ENCODE results near the gene KIF26B.

Gene KIF26B

DNA sequence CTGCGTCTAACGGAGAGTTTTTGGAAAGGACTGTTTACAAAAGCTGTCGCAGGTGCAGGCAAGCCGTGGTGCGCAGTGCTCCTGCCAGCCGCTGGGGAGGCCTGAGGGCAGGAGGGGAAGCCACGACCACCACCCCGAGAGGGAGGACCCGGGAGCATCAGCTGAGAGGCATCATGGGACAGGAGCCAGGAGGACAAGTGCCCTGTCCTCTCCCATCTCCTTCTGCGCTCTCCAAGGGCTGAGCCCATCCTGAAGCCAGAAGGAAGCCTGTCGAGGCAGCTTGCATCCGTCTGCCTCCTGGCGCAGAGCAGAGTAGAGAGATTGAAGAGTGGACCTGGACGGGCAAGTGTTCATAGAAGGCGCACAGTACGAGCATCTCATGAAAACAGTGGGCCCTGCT is 310.9 kb downstream of the KIF26B start:
- no peak for DNase-seq (ENCODE audit: low read depth)

DNA sequence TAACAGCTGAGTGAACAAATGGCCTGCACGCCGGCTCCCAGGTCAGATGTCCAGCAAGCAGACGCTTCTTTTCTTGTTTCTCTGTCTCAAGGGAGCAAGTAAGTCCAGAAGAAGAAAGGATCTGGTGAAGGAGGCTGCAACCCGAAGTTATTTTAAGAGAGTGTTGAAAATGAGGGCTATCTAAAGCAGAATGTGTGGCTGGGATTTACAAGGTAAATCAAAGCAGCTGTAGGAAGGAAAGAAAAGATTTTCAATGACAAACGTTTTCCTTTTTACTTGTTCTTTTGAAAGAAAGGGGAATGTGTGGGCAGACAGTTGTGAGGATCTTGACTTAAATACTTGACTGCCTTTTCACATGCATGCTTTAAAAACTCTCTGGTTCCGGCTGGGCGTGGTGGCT is 311.5 kb downstream of the KIF26B start:
- DNase-seq (ENCODE audit: low read depth), result no peak

DNA sequence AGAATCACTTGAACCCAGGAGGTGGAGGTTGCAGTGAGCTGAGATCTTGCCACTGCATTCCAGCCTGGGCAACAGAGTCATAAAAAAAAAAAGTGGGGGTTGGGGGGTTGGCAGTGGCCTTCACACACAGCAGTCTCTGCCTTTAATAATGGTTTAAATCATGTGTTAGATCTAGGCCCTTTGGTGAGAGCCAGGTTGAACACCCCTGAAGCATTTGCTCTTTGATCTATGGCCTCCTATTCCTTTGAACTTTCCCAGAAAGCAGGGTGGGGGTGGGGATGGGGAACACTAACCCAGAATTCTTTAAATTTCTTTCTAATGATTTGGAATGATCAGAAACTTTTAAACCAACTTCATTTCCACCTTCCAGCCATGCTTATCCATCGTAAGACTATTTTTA is 313.0 kb downstream of the KIF26B start:
- no peak for DNase-seq (ENCODE audit: low read depth)

DNA sequence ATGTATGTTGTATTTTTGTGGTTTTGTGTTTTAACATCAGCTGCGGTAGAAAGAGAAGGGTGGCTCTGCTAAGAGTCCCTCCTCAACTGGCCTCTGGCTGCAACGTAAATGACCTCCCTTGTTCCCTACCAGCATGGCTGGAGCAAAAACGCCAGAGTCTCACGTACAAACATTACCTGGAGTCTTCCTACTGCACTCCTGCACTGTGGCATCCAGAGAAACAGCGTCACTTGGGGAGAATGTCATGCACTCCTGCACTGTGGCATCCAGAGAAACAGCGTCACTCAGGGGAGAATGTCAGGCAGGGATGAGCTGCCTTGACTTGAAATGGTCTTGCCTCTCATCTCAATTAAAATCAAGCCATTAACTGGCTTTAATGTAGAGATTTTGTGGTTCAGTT is 314.2 kb downstream of the KIF26B start:
- no peak for DNase-seq (ENCODE audit: low read depth)

DNA sequence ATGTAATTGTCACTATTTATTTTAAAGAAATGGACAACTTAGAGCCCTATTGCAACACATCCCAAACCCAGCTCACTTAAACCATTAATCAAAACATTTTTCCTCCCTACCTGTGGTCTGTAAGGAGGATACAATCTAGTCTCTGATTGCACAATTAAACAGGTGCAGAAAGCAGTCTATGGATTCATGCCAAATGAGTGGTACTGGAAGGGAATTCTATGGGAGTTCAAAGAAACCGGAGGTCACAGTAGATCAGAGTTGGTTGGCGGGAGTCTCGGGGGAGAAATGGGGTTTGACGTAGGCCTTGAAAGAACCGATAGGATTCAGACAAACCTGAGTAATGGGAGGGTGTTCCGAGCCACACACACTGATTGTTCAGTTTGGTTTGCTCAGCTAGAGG is 314.9 kb downstream of the KIF26B start:
- no peak for DNase-seq (ENCODE audit: low read depth)

DNA sequence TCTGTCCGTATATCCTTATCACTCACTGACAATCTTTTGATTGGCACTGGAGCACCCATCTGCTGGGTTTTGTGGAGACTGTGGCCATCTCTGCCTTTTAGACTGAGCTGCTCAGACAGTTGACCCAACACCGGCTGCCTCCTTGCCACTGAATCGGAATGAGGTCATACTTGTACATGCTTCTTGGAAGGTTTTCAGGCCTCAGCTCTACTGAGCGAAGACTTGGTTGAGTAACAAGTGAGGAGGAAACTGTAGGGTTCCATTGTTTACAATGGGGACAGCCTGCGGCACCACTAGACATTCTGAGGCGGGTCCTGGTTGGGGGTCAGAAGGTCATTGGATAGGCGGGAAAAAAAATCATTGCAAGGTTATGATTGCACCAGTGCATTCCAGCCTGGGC is 320.3 kb downstream of the KIF26B start:
- DNase-seq (ENCODE audit: low read depth), result no peak

DNA sequence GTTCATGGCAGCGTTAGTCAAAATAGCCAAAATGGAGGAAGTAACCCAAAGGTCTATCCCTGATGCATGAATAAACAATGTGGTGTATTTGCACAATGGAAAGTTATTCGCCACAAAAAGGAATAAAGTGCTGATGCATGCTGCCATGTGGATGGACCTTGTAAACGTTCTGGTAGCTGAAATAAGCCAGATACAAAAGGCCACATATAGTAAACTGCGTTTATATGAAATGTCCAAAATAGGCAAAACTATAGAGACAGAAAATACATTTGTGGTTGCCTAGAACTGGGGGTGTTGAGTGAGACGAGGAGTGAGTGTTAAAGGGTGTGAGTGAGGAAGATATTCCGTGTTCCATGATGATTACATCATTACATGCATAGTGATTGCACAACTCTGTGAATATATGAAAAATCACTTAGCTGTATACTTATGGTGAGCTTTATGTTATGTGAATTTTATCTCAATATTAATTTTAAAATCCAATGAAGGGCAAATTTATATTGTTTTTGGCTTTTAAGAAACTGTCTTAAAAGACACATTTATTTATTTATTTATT is 321.3 kb downstream of the KIF26B start:
- no peak for DNase-seq (ENCODE audit: low read depth)

DNA sequence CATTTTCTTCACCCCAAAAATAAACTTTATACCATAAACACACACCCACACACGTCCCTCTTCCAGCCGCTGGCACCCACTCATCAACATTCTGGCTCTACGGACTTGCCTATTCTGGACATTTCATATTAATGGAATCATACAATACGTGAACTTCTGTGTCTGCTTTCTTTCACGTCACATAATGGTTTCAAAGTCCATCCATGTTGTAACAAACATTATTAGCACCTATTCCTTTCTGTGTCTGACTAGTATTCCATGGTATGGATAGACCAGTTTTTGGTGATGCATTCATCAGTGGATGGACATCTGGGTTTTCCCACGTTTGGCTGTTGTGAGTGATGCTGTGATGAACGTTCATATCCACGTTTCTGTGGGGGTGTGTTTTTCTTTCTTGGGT is 323.2 kb downstream of the KIF26B start:
- no peak for DNase-seq (ENCODE audit: low read depth)

DNA sequence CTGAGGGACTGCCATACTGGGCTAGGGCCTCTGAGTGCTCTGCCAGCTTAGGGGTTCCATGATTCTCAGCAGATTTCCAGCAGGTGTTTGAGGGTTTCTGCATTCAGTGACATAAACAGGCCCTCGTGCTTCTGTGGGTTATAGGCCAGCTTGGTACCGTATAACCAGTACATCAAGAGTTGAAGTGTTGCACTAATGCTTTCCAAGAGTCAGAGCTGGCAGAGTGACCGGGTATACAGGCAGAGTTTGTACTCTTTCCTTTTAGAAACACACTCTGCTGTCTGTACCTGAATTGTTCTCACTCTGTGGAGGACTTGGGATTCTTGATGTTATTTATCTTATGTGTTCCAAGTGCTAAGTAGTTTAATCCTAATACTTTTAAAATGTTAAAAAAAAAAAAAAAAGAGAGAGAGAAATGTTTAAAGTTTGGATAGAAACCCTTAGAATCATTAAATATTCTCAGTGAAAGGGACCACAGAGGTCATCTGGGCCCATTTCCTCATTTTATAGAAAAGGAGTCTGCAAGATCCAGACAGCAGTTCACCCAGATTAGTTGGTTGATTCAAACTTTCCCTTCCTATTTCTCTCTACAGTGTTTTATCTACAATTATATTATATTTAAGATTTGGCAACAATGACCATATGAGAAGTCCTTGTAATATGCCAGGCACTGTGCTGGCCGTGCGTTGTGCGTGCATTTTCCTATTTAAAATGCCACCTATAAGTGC is 325.8 kb downstream of the KIF26B start:
- DNase-seq (ENCODE audit: low read depth), result no peak

DNA sequence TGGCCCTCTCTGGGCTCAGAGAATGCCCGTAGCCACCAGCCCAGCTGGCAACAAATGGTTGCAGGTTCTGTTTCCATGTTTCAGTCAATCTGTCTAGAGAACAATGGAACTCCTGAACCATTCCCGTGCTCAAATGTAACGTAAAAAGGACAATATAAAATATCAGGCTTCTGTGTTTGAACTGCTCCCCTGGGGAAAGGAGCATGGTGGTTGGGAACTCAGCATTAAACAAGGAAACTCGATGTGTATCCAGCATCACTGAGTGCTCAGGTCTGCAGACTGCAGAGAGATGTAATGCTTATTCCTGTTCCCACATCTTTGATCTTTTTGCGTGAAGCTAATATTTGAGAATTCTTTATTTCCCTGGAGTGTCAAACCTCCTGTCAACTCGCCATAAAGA is 326.5 kb downstream of the KIF26B start:
- DNase-seq (ENCODE audit: low read depth), result no peak

DNA sequence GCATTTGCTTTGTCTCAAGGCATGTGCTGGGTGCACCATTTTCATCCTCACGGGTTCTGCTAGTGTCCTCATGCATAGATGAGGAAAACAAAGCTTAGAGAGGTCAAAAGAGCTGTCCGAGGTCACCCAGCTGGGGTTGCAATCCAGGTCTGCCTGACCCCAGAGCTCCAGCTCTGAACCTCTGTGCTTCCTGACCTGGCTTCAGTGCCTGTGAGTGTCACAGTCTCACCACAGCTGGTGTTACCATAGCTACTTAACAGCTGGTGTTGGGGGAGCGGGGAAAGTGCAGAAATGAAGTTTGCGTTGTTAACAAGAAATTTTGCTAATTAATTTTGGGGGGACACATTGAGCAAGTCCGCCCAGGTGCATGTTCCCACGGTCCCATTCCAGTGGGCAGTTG is 328.5 kb downstream of the KIF26B start:
- no peak for DNase-seq (ENCODE audit: low read depth)

DNA sequence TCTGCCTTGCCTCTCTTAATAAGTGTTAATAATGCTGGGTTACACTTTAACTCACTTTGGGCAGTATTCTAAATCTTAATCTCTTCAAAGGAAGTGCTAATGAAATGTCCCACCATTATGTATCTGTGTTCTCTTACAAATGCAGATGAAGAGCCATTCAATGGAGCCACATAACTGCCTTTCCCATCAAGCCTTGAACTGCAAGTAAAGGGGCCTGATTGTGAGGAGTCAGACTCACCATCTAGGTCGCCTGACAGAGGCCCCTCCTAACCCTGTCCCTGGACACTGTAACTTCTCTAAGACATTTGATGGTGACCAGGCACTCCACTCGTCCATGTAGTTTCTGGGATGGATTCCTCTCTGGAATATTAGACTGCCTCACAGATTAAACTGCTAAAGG is 329.4 kb downstream of the KIF26B start:
- DNase-seq (ENCODE audit: low read depth), result no peak

DNA sequence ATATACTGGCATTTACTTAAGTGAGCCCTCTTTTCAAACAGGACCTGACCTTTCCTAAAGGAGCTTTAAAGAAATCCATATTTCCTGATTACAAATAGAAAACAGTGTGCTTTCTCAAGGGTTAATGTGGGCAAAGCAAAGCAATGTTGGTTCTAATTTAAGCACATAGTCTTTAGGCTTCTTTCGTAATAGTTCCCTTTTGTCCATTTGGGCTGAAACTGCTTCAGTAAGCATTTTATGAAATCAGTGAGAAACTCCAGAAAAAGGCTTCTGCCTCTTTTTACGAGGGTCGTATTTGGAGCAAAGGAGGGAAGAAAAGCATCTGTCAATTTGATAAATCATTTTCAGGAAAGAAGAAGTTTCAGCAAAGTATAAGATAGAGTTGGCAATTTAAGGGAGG is 331.2 kb downstream of the KIF26B start:
- no peak for DNase-seq (ENCODE audit: low read depth)

DNA sequence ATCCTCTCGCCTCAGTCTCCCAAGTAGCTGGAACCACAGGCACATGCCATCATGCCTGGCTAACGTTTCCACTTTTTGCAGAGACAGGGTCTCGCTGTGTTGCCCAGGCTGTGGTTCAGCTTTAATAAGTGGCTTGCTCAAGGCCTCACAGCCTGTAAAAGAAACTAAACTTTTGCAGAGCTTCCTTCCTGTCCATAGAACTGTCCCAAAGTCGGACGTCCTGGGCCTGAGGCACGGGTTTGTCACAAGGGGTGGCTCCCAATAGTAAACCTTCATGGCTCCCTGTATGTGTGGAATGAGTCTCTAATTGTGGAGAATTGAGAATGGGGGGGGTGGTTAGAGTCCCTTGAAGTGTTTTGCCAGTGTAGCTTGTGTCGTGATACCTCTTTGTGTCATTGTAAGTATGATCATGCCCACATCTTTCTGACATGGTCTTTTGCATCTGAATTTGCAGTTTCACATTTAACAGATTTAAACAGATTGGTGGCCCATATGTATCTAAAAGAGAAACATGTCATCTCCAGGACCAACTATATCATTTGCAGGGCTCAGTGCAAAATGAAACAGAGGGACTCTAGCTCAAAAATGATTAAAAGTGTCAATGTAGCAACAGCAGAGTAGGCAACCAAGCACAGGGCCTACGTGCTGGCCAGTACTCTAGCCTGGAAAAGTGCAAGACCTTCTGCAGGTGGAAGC is 332.1 kb downstream of the KIF26B start:
- no peak for DNase-seq (ENCODE audit: low read depth)

DNA sequence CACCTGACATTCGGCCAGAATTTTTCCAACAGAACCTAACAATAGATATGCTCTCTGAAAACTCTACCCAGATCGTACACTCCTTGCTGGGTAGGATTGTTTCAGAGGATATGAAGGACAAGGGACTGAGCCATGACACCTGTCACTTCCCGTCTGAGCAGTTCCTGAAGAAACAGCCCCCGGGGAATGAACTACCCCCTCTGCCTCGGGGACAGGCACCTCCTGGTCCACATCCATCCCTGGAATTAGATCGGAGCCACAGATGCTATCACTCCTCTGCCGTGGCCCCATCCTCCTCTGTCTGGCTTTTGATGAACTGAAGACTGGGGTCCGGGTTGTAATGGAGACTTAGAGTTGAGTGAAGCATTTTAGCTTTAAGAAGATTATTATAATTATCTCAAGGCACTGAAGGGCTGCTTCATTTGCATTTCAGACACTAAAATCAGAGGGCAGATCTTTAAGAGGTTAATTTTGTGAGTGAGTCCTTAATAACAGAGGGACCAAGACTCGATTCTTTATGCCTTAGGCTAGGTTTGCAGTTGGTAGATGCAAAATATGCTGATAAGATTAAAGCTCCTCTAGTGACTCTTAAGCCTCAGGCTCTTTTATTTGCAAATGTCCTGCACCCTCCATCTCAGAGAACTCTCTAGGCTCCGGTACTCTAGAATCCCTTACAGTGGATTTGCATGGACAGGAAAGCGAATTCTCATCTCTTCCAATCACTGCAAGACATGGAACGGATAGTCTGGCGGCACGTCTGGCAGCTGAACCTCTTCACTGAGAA is 333.8 kb downstream of the KIF26B start:
- no peak for DNase-seq (ENCODE audit: low read depth)

DNA sequence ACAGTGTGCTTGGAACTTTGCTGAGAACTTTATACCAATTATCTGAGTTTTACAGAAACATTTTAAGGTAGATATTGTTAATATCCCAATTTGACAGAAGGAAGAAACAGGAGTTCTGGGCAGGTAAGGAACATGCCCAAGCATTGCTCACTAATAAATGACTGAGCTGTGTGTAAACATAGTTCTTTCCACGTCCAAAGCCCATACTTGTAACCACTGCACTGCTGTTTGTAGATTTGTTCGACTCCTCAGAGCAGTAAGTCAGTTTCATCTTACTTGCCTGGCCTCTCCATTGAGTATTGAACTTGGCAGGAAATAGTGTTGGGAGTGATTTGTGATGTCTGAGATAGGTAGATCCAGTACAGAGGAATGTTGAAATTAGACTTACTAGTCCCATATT is 335.1 kb downstream of the KIF26B start:
- DNase-seq (ENCODE audit: low read depth), result no peak

DNA sequence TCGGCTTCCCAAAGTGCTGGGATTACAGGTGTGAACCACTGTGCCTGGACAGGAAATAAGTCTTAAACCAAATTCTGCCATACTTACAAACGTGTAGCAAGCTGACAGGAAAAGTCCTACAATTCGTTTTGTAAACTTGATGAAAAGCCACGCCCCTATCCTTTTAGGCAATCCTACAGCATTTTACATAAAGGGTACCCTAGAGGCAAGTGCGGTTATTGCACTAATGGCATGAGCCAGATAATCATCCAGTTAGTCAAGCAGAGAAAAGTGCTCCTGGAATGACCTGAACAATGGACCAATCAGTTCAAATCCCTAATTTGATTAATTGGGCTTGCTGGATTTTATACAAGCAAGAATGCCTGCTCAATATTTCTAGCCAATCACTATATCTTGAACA is 338.2 kb downstream of the KIF26B start:
- no peak for DNase-seq (ENCODE audit: low read depth)

DNA sequence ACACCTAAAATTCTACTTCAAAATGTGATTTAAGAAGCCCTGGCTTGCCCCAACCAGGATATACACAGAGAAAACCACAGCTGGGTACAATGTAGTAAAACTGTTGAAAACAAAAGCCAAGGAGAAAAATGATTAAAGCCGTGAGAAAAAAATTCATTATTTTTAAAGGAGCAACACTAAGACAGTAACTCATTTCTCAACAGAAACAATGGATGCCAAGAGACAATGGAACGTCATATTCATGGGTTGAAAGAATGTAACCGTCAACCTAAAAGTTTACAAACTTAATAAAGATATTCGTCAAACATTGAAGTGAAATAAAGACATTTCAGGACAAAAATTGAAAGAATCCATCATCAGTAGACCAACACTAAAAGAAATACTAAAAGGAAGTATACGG is 340.9 kb downstream of the KIF26B start:
- no peak for DNase-seq (ENCODE audit: low read depth)

DNA sequence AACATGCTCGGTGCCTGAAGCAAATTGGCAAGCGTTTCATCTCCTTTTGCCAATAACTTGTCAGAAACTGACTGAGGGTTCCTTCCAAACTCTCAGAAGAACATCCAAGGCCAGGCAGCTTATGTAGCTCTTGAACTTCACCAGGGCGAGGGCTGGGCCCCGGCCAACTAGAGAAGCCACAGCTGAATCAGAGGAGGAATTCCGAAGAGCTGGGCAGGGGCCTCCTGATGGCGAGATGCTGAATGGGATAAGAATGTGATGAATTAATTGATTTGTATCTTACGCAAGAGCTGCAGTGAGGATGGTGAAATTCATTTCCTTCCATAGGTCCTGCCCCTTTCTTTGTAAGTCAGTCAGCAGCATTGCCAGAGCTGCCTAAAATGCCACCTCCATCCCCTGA is 345.8 kb downstream of the KIF26B start:
- no peak for DNase-seq (ENCODE audit: low read depth)

DNA sequence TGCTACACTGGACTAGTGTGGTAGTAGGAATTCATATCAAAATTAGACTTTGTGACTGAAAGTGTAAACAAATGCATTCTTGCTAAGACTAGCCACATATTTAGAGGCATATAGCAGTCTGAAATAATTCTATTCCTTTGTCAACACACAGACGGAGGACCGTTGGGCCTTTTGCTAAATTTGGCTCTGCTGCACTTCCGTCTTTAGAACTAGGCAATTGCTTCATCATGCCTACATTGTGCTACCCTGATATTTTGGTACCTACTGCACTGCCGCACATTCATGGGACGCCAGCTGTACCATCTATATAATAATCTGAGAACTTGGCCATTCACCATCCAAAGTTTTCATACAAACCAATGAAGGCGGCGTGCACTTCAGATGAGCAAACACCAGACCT is 346.8 kb downstream of the KIF26B start:
- no peak for DNase-seq (ENCODE audit: low read depth)

DNA sequence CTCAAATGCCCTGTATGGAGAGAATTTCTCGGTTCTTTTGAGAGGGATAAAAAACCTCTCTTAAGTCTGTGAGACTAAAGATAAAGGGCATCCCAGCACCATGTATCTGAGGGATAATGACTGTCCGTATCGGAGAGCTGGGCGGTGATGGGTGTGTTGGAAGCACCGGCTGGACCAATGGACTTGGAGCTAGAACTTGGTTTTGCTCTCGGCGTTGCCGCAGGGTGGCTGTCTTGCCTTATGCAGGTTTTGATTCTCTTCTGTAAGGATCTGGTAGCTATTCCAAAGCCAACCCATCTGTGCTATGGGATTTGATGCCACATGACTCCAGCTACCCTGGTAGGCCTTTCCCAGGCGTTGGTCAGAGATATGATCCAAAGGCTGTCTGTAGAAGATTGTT is 348.8 kb downstream of the KIF26B start:
- DNase-seq (ENCODE audit: low read depth), result no peak

DNA sequence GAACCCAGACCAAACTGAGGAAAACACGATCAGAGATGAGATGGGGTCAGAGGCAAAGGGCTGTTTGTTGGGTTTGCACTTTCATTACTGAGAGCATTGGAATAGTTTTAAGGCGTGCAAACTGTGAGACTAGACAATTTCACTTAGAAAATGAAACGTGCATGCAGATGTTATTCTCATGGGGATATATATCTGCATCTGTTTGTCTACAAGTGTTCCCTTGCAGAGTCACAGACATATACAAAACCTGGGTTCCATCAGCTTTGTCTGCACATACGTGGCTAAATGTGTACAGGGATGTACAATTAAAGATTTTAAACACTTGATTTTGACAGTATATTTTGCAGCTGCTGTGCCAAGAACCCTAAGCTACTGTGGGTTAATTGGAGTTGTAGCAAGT is 355.4 kb downstream of the KIF26B start:
- no peak for DNase-seq (ENCODE audit: low read depth)
